Stimulated activated CD8-positive, alpha-beta memory T cell treated with anti-CD3 and anti-CD28 coated beads, Interleukin-12 subunit alpha, Interleukin-12 subunit beta, amount 100 ng/mL, for 4 hours (primary cell): ENCODE measurements around the gene LSP1.
"Not testable (repeated sequence)": the region's sequence is repeated elsewhere in the genome, so short reads cannot be mapped to it uniquely, and the experiment has no call there.

Experiments used
- DNase-seq: peaks from one replicate; pipeline ENCODE4 v3.0.0-alpha.2; 2020; ENCODE audit warnings: low read depth

The LSP1 gene

GRCh38 chr11:1877211-1878136 is 24.6 kb downstream of the LSP1 start:
- no peak for DNase-seq

DNA sequence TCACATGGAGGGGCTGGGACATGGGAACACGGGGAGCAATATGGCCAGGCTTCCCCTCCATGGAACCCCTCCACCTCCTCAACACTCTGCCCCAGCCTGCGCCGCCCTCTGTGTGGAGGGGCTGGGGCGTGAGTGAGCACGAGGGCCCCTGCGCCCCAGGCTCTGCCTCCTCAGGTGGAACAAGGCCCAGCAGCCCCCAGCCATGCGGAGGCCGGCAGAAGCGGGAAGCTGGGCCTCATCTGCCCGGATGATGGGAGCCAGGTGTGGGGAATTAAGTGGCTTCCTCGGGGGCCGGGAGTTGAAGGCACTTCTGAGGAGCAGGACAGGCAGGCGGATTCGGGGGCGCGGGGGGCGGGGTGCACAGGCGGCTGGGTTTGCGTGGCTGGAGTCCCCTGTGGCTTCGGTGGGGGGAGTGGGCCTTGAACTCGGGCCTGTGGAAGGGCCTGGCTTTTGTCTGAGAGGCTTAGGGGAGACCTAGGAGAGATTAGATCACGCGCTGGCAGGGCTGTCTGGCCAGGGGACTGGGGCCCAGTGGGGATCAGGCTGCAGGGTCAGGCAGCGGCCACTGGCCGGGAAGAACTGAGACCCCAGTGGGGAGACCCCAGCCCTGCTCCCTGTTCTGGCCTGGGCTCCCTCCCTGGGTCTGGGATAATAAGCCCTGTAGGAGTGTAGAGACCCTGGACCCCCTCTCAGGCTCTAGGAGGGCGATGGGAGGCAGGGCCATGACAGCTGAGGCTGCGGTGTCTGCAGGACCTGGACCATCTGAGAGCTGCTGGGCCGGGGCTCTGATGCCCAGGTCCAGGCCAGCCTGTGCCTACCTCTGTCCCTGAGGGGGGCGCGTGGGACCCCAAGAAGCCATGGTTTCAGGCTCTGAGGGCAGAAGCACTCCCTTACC is 25.5 kb downstream of the LSP1 start:
- no peak for DNase-seq

DNA sequence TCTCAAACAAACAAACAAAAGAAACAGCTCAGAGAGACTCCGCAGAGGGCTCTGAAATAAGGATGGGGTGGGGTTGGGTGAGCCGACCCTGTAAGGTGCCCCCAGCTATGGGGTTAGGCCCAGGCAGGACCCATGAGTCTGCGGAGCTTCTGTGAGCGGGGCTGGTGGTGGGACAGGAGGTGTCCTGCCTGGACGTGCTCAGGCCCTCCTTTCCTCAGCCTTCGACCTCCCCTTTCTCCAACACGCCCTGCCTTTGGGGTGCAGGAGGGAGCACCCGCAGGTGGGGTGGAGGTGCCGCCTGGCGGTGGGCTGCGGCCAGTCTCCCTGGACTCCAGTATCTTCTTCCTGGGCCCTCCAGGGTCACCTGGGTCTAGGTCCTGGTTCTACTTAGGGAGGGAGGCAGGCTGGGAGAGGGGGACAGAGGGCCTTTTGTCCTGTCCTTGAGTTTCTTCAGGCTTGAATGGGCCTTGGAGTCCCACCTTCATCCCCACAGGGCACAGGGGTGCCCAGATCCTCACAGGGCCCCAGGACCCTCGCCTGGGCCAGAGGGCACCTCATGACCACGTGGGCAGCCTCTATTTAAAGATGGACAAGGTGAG is 26.6 kb downstream of the LSP1 start:
- no peak for DNase-seq

- no peak for DNase-seq
Observed at GRCh38 chr11:1879941-1880720, 27.2 kb downstream of the LSP1 start.

DNA sequence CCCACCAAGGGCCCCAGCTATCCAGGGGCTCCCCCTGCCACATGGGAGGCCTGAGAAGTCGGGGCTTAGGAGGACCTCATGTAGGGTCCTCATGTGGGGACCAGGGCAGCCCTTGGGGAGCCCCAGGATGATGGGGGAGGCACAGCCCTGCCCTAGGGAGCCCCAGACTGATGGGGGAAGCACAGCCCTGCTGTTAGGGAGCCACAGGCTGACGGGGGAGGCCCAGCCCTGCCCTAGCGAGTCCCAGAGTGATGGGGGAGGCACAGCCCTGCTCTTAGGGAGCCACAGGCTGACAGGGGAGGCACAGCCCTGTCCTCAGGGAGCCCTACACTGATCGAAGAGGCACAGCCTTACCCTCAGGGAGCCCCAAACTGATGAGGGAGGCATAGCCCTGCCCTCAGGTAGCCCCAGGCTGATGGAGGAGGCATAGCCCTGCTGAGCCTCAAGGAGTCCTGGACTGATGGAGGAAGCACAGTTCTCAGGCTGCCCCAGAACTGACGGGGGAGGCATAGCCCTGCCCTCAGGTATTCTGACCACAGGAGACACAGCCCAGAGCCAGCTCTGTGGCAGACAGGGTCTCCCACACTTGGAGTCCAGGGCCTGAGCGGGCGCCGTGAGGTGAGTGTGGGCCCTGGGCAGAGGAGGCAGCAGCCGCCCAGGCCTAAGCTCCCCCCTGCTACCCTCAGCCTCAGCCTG is 28.0 kb downstream of the LSP1 start:
- DNase-seq: no peak

DNA sequence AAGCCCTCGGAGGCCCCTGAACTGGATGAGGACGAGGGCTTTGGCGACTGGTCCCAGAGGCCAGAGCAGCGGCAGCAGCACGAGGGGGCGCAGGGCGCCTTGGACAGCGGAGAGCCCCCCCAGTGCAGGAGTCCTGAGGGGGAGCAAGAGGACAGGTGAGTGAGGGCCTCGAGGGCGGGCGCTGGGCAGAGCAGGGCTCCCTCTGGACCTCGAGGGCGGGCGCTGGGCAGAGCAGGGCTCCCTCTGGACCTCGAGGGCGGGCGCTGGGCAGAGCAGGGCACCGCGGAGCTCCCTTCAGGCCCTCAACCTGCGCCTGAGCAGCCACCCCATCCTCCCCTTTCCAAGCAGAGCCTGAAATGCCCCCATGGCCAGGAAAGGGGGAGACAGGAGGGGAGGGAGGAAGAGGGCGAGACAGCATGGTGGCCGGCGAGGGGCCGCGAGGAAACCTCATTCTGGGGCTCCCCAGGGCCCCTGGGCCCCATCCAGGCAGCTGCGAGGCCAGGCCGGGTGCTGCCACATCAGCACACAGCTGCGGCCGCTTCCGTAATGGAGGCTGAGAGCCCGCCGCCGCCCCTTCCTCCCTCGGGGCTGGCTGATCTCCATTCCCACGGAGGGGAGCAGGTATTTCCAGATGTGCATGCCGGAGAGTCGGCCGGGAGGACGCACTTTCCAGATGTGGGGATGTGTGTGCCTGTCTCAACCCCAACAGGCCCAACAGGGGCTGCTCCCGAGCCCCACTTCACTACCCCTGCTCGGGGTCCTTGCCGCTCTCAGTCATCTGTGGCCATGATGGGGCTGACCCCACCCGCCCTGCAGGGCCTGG is 28.8 kb downstream of the LSP1 start:
- DNase-seq: no peak

GRCh38 chr11:1882265-1883238 is 29.7 kb downstream of the LSP1 start:
- peak; percentile 61 for DNase-seq

- no peak for DNase-seq
Observed at GRCh38 chr11:1883346-1884302, 30.7 kb downstream of the LSP1 start.

DNA sequence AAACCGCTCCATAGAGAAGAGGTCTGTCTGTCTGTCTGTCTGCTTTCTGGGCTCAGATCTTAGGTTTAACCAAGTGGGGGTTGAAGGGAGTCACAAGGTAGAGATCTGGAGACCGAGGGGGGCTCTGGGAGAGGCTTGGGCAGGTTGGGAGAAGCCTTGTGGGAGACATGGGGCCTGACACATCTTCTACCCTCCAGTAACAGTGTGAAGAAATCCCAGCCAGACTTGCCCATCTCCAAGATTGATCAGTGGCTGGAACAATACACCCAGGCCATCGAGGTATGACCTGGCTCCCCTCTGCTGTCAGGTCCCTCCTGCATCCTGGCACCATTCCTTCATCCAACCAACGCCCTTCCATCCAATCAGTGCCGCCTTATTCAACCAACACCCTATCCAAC is 31.4 kb downstream of the LSP1 start:
- DNase-seq: no peak

DNA sequence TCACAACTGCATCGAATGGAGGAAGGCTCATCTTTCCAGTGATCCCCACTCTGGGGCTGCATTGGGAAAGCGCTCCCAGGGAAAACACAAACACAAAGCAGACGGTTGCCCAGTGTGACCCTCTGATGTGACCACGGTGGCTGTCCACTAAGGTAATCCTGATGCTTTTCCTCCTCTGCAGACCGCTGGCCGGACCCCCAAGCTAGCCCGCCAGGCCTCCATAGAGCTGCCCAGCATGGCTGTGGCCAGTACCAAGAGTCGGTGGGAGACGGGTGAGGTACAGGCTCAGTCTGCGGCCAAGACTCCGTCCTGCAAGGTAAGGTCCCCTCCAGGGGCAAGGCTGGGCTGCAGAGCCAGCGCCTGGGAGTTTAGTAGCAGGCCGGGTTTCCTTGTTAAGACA is 33.7 kb downstream of the LSP1 start:
- not testable (repeated sequence) for DNase-seq

DNA sequence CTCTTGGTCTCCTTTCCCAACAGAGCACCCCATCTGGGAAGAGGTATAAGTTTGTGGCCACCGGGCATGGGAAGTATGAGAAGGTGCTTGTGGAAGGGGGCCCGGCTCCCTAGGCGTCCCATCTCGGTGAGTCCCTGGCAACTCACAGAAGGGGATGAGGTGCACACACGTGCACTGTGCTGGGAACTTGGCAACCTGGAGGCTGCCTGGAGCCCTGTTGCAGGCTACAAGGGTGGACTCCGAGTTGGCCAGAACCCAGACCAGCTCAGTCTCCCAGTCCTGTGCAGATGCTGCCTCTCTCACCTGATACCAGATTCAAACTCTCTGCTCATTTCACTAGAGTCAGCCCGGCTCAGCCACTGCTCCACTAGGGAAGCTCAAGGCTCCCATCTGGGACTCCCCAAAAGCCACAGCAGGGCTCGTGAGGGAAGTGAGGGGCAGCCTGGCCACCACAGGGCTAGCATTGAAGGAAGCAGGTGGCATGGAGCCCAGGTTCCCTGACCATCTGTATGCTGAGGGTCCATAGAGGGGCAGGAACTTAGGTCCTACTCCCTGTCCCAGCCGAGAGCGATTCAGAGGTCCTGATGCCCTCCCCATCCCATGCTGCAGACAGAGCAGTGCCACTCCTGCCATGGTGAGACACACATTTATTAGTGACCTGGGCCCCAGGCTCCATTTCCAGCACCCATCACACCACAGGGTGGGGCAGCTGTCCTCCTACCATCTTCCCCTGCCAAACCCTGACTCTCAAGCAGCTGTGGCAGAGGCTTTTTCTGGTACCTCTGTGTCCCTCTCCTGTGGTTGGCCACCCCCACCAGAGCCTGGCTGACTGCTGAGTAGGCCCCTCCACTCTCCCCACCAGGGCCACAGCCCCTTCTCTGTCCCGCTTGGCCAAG is 34.8 kb downstream of the LSP1 start:
- DNase-seq: no peak

DNA sequence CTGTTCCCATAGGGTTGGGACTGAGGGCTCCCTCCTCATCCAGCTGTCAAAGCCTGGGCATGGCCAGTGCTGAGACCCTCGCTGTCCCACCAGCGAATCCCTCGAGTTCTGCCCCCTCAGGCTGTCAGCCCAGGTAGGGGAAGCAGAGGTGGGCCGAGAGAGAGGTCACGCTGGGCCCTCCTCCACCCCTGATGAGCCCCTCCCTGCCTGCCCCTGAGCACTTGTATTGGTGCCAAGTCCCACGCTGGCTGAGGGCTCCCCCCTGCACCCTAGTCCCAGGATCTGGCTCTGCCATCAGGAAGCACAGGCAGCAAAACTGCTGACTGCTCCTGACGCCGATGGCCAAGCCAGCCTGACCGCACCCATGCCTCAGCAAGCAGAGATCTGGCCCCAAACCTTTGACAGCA is 35.5 kb downstream of the LSP1 start:
- no peak for DNase-seq

- DNase-seq: no peak
Observed at GRCh38 chr11:1888811-1889210, 35.9 kb downstream of the LSP1 start.

- peak; percentile 64 for DNase-seq
Observed at GRCh38 chr11:1889224-1889930, 36.5 kb downstream of the LSP1 start.

DNA sequence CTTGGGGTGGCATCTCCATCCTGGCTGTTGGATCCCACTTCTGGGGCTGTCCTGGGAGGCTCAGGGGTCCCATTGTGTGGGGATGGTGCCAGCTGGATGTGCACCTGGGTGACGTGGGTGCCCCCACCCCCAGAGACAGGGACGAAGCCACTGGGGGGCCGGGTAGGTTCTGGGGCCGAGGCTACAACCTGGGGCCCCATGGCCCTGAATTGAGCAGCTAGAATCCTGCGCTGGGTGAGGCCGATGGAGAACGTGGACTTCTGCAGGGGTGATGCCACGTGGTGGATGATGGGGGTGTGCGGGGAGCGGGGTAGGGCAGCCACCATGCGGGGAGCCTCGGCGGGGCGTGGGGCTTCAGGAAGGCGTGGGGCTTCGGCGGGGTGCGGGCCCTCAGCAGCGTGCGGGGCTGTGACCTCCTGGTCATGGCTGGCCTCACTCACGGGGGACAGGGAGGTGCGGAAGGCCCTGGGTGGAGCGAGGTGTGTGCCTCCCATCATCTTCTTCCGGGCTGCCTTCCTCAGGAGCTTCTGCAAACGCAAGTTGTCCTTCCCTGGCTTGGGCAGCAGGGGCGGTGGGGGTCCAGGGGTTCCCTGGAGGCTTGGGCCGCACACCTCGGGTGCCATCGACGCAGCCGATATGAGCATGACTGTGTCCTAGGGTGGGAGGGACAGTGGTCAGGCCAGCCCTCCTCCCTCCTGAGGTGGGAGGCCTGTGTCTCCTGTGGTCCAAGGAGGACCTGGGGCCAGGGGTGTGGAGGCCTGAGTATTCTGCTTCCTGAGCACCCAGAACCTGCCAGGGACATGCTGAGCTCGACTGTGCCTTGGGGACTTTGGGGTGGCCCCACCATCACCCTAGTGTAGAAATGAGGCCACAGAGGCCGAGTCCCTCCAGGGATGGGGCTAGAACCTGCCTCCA is 37.3 kb downstream of the LSP1 start:
- DNase-seq: no peak
